ENCODE data around the gene BSN. TPM values are rescaled to one million over a fixed set of nuclear protein-coding genes. Genes with fewer than 3 reads are reported as not detected.

The BSN gene
- total RNA-seq, 4 donors from 2014 or later = 0.44 to 1.8 (median 0.92) TPM

DNA sequence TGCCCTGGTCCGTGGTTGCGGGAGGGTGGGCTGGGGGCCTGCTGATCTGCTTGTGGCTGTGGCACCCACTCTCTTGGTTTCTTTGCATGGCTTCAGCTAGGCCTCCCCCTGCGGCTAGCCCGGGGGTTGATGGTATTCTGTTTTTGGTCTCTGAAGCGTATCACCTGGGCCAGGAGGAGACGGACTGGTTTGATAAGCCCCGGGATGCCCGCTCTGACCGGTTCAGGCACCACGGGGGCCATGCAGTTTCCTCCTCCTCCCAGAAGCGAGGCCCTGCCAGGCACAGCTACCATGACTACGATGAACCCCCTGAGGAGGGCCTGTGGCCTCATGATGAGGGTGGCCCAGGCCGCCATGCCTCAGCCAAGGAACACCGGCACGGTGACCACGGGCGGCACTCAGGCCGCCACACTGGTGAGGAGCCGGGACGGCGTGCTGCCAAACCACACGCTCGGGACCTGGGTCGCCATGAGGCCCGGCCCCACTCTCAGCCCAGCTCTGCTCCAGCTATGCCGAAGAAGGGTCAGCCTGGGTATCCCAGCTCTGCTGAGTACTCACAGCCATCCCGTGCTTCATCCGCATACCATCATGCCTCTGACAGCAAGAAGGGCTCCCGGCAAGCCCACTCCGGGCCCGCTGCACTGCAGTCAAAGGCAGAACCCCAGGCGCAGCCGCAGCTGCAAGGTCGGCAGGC lies 108.6 kb downstream of the BSN start:
- Histone ChIP-seq H3K36me3 (peaks cover 0 to 8% (median 0%) of the 10 kb centered on the region in 3 donors), H3K27me3 (peaks cover 0 to 6% of the 10 kb centered on the region in 2 donors), H3K27ac (no peak overlapping the region), H3K9me3 (no peaks in the 10 kb centered on the region), H3K4me1 (no peaks in the 10 kb centered on the region), H3K4me3 (no peak overlapping the region)
- 92 to 93% methylated on average over 18 to 34 of the region's 34 CpGs for WGBS, 2 donors
- no peak for DNase-seq (ENCODE audit: low spot score in 2 of 2)
- no peak for TF ChIP-seq EP300 (IDR thresholded peaks at IDR 0.05)
- no peak for TF ChIP-seq POLR2A (IDR thresholded peaks at IDR 0.05)
- TF ChIP-seq, protein P1, sequence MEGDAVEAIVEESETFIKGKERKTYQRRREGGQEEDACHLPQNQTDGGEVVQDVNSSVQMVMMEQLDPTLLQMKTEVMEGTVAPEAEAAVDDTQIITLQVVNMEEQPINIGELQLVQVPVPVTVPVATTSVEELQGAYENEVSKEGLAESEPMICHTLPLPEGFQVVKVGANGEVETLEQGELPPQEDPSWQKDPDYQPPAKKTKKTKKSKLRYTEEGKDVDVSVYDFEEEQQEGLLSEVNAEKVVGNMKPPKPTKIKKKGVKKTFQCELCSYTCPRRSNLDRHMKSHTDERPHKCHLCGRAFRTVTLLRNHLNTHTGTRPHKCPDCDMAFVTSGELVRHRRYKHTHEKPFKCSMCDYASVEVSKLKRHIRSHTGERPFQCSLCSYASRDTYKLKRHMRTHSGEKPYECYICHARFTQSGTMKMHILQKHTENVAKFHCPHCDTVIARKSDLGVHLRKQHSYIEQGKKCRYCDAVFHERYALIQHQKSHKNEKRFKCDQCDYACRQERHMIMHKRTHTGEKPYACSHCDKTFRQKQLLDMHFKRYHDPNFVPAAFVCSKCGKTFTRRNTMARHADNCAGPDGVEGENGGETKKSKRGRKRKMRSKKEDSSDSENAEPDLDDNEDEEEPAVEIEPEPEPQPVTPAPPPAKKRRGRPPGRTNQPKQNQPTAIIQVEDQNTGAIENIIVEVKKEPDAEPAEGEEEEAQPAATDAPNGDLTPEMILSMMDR (IDR thresholded peaks at IDR 0.05) = no peak

DNA sequence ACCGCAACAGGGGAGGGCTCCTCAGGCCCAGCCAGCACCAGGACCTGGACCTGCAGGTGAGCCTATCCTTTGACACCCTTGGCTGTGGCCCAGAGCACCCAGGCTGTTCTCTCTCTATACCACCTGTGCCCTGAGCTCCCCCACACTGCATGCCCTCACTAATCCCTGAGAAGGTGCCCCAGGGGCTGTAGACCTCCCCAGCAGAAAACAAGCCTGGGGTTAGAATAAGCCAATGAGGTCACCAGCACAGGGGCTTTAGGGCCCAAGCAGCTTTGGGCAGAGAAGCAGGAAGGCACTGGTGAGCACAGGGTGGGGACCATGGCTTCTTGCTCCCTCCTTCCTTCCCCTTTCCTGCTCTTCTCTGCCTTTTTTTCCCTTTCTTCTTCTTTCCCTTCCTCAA lies 109.6 kb downstream of the BSN start:
- H3K27me3 ChIP-seq = peaks cover 0 to 6% of the 10 kb centered on the region in 2 donors

DNA sequence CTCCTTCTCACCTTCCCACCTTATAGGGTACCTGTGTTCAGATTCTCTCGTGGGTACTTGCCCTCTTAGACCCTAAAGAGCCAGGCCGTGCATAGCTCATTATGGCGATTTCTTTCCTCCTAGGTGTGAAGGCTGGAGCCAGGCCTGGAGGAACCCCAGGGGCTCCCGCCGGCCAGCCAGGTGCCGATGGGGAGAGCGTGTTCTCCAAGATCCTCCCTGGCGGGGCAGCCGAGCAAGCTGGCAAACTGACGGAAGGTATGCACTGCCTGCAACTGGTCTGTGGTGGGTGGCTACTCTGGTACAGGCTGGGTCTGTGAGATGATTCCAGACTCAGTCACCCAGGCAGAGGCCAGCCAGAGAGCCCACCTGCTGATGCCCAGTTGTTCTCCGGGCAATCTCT lies 110.0 kb downstream of the BSN start:
- Histone ChIP-seq H3K9me3 (no peaks in the 10 kb centered on the region), H3K4me1 (peaks cover 0 to 7% (median 0%) of the 10 kb centered on the region in 4 donors), H3K36me3 (peaks cover 0 to 8% (median 0%) of the 10 kb centered on the region in 3 donors), H3K4me3 (no peak overlapping the region), H3K27me3 (peaks cover 0 to 6% of the 10 kb centered on the region in 2 donors), H3K27ac (no peak overlapping the region)
- WGBS, 2 donors = 83 to 89% methylated on average over 9 to 10 of the region's 11 CpGs
- TF ChIP-seq POLR2A (IDR thresholded peaks at IDR 0.05) (no peak), EP300 (IDR thresholded peaks at IDR 0.05) (no peak)
- TF ChIP-seq, protein P1 (IDR thresholded peaks at IDR 0.05) = no peak
- no peak for DNase-seq (ENCODE audit: low spot score in 2 of 2)

More for the DNA sequence above, 109.6 kb downstream of the BSN start:
- TF ChIP-seq EP300 (IDR thresholded peaks at IDR 0.05) (no peak), POLR2A (IDR thresholded peaks at IDR 0.05) (no peak)
- TF ChIP-seq, protein P1 (IDR thresholded peaks at IDR 0.05) = no peak
- Histone ChIP-seq H3K4me1 (peaks cover 0 to 7% (median 0%) of the 10 kb centered on the region in 4 donors), H3K27ac (no peak overlapping the region), H3K36me3 (peaks cover 0 to 8% (median 0%) of the 10 kb centered on the region in 3 donors), H3K4me3 (no peak overlapping the region), H3K9me3 (no peaks in the 10 kb centered on the region)
- no peak for DNase-seq (ENCODE audit: low spot score in 2 of 2)
- WGBS, 2 donors = 80 to 100% methylated on average over 1 of the region's 1 CpG

DNA sequence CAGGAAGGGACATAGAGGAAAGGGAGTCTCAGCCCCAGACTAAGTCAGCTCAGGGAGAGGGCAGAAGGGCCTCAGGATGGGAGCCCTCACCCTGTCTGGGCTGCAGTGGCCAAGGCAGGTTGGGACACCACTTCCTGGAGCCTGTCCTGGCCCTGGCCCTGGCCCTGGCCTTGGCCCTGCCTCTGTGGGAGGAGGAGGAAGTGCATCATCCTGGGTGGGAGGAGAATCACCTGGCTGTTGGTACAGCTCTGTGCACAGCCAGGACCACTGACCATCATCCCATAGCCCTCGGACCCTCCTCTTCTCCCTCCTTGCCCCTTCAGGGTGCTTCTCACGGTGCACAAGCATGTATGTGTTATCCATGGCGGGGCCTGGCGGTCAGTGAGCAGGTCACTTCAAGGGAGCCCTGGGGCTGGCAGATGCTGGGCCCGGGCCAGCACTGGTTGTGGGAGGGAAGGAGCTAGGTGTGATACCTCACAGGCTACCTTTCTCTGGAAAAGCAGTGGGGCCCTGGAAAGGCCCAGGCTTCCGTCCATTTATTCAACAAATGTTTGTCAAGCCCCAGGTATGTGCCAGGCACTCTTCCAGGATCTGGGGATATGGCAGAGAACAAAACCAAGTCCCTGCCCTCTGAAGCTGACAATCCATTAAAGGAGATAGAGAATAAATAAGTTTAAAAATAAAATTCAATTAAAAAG lies 111.7 kb downstream of the BSN start:
- Histone ChIP-seq H3K27ac (no peak overlapping the region), H3K27me3 (peaks cover 0 to 6% of the 10 kb centered on the region in 2 donors), H3K4me1 (peaks cover 0 to 7% (median 0%) of the 10 kb centered on the region in 4 donors), H3K36me3 (no peaks in the 10 kb centered on the region), H3K9me3 (no peaks in the 10 kb centered on the region), H3K4me3 (no peak overlapping the region)
- DNase-seq (ENCODE audit: low spot score in 2 of 2) = no peak
- TF ChIP-seq, protein P1 (IDR thresholded peaks at IDR 0.05) = no peak
- TF ChIP-seq EP300 (IDR thresholded peaks at IDR 0.05) (no peak), POLR2A (IDR thresholded peaks at IDR 0.05) (no peak)
- 90 to 91% methylated on average over 6 of the region's 6 CpGs for WGBS, 2 donors

DNA sequence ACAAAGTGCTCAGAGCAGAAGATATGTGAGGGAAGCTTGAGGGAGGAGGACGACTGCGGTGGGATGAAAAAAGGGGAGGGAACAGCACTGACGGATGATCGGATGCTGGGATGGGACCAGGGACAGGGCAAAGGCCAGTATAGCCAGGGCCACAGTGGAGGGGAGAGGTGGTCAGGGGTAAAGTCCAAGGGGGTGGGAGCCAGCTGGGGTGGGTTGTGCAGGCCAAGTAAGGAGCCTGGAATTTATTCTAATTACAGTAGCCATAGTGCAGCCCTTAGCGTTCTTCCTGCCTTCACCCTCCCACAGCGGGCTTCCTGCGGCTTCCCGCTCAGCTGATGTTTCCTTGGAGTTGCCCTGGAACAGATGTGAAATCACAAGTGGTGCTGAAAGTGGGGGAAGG lies 112.3 kb downstream of the BSN start:
- no peaks in the 10 kb centered on the region for H3K9me3 ChIP-seq
- 25 to 26% methylated on average over 8 of the region's 8 CpGs for WGBS, 2 donors
- H3K27ac ChIP-seq = no peak overlapping the region
- peaks cover 0 to 6% of the 10 kb centered on the region in 2 donors for H3K27me3 ChIP-seq
- peaks cover 0 to 7% (median 0%) of the 10 kb centered on the region in 4 donors for H3K4me1 ChIP-seq
- TF ChIP-seq EP300 (IDR thresholded peaks at IDR 0.05) (no peak), POLR2A (IDR thresholded peaks at IDR 0.05) (no peak)
- TF ChIP-seq, protein P1 (IDR thresholded peaks at IDR 0.05) = no peak
- no peak overlapping the region for H3K4me3 ChIP-seq
- DNase-seq (ENCODE audit: low spot score in 2 of 2) = no peak
- no peaks in the 10 kb centered on the region for H3K36me3 ChIP-seq
